Left lung (tissue), 10 donors: ENCODE data around the gene CTNNA3. TPM values are rescaled to one million over a fixed set of nuclear protein-coding genes. Genes with fewer than 3 reads are reported as not detected.

Experiments used
- ATAC-seq: fragments of 200-7000 bp; cut with Tn5 transposase; one replicate; pipeline ENCODE4 v1.9.1; 2020; ENCODE audit warnings: moderate library complexity
- DNase-seq, 4 donors: peaks; one replicate each; pipeline ENCODE4 v3.0.0-alpha.2; 2013 to 2020
- H3K27ac ChIP-seq, 2 donors: fragments of 200-600 bp; sonication (generic) in 1 of 2; one replicate each; pipeline versions ENCODE4 v1.5.0 to v1.8.0; 2020 to 2021
- H3K27me3 ChIP-seq, 2 donors: fragments of 200-600 bp; sonication (generic) in 1 of 2; one replicate each; pipeline versions ENCODE4 v1.5.0 to v1.8.0; 2020 to 2021
- H3K36me3 ChIP-seq, 2 donors: fragments of 200-600 bp; sonication (generic) in 1 of 2; one replicate each; pipeline versions ENCODE4 v1.5.0 to v1.8.0; 2020 to 2021
- H3K4me1 ChIP-seq, 2 donors: fragments of 200-600 bp; one replicate each; pipeline ENCODE4 v1.8.0; 2021
- H3K4me3 ChIP-seq, 2 donors: fragments of 200-600 bp; sonication (generic) in 1 of 2; one replicate each; pipeline versions ENCODE4 v1.5.0 to v1.8.0; 2020 to 2021; ENCODE audit warnings: mild to moderate bottlenecking in 1 of 2
- H3K9me3 ChIP-seq, 2 donors: fragments of 200-600 bp; sonication (generic) in 1 of 2; one replicate each; pipeline versions ENCODE4 v1.5.0 to v1.8.0; 2020 to 2021
- intact Hi-C, 2 donors: fragments of 100-400 bp; cut with DNase I; formaldehyde crosslinking; loops; one replicate each; pipeline versions ENCODE4 v1.11.2 to v1.14.2; 2022
- polyA plus RNA-seq, 6 donors: library from polyadenylated mRNA; unstranded; fragments of 120-200 nt; gene quantifications; one replicate each; pipeline ENCODE4 v1.2.1, GENCODE V29; 2013; ENCODE audit not compliant: insufficient read length in 6 of 6
- total RNA-seq, 2 donors: library from RNA; stranded (reverse); fragmentation: NEBNext Ultra II Directional; extraction: Animal tissue kit (Norgen Biotek cat#: 25700); gene quantifications; one replicate each; pipeline ENCODE4 v1.2.1, GENCODE V29; 2021
- TF ChIP-seq, protein P1 (sequence below), 2 donors: fragments of 200-600 bp; sonication (generic) in 1 of 2; IDR thresholded peaks; one replicate each; pipeline versions ENCODE4 v1.5.0 to v1.8.0; 2021; ENCODE audit warnings: antibody characterized with exemption in 2 of 2
- donor health status: DM: no; HTN: yes; CAD: no.
- donor health status: DM: no; HTN: no; CAD: no.

Gene CTNNA3
- total and polyA plus RNA-seq, 8 donors = 1.1 to 8.2 (median 6.6) TPM; not detected in 1

DNA sequence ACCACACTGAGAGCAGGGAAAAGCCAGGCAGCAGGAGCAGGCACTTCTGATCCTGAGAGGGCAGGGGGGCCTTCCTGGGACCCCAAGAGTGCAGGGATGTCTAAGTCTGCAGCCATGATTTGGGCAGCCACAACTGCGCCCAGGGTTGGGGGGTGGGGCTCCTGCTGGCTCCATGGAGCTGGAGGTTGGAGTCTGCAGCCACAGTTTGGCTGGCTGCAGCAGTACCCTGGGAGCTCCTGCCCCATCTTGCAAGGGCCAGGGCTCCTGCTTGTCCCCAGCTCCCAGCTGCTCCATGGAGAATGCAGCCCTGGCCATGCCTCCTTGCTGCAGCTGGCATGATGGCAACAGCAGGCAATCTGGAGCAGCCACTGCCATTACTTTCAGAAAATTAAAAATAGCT lies 1449.8 kb downstream of the CTNNA3 start:
- ATAC-seq = no peak
- DNase-seq = peak in 1 of 4 donors; percentile 29
- intact Hi-C loops = no loop called here
- TF ChIP-seq, protein P1, sequence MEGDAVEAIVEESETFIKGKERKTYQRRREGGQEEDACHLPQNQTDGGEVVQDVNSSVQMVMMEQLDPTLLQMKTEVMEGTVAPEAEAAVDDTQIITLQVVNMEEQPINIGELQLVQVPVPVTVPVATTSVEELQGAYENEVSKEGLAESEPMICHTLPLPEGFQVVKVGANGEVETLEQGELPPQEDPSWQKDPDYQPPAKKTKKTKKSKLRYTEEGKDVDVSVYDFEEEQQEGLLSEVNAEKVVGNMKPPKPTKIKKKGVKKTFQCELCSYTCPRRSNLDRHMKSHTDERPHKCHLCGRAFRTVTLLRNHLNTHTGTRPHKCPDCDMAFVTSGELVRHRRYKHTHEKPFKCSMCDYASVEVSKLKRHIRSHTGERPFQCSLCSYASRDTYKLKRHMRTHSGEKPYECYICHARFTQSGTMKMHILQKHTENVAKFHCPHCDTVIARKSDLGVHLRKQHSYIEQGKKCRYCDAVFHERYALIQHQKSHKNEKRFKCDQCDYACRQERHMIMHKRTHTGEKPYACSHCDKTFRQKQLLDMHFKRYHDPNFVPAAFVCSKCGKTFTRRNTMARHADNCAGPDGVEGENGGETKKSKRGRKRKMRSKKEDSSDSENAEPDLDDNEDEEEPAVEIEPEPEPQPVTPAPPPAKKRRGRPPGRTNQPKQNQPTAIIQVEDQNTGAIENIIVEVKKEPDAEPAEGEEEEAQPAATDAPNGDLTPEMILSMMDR (IDR thresholded peaks at IDR 0.05) = no peak
- Histone ChIP-seq H3K9me3 (peaks cover 0 to 13% of the 10 kb centered on the region in 2 donors), H3K27me3 (no peaks in the 10 kb centered on the region), H3K27ac (no peak overlapping the region), H3K36me3 (no peaks in the 10 kb centered on the region), H3K4me1 (no peaks in the 10 kb centered on the region), H3K4me3 (no peak overlapping the region)

DNA sequence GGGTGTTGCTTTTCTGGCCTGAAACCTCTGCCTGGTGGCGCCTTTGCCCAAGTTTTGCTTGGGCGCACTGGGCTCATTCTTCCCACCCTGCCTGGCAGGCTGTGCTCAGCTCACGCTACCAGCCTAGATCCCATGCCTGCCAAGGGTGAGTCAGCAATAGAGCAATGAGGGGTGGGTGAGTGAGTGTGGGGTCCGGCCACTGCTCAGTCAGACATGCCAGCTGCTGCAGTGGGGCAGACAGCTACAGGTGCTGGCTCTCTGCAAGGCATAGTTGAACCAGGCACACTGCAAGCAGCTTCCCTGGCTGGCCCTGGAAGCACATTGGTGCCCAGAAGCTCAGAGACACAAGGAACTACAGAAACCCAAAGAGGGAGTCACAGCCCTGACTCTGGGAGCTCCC lies 1451.0 kb downstream of the CTNNA3 start:
- Histone ChIP-seq H3K4me3 (no peak overlapping the region), H3K9me3 (peaks cover 0 to 13% of the 10 kb centered on the region in 2 donors), H3K4me1 (no peaks in the 10 kb centered on the region), H3K36me3 (no peaks in the 10 kb centered on the region), H3K27ac (no peak overlapping the region), H3K27me3 (no peaks in the 10 kb centered on the region)
- DNase-seq = no peak
- no peak for ATAC-seq
- intact Hi-C loops = no loop called here
- TF ChIP-seq, protein P1 (IDR thresholded peaks at IDR 0.05) = no peak

DNA sequence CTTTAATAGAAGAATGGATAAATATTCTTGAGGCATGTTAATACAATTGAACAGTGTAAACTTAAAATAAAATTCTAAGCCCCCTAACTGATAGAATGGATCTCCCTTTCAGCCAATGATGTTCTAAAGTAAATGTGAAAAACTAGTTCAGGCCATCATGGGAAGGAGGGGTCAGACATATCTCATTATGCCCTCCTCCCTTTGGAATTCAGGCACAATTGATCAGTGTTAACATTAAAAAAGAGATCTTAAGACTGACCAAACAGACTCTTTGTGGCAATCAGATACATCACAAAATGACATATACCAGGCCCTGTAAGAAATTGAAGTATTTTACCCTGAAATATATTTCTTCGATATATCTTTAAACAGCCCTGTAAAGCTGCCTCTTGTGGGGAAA lies 1453.1 kb downstream of the CTNNA3 start:
- no peak for ATAC-seq
- TF ChIP-seq, protein P1 (IDR thresholded peaks at IDR 0.05) = no peak
- no peaks in the 10 kb centered on the region for H3K4me1 ChIP-seq
- H3K27ac ChIP-seq = no peak overlapping the region
- H3K27me3 ChIP-seq = no peaks in the 10 kb centered on the region
- intact Hi-C loops = no loop called here
- no peak overlapping the region for H3K4me3 ChIP-seq
- DNase-seq = no peak
- H3K36me3 ChIP-seq = no peaks in the 10 kb centered on the region
- peaks cover 0 to 7% of the 10 kb centered on the region in 2 donors for H3K9me3 ChIP-seq

DNA sequence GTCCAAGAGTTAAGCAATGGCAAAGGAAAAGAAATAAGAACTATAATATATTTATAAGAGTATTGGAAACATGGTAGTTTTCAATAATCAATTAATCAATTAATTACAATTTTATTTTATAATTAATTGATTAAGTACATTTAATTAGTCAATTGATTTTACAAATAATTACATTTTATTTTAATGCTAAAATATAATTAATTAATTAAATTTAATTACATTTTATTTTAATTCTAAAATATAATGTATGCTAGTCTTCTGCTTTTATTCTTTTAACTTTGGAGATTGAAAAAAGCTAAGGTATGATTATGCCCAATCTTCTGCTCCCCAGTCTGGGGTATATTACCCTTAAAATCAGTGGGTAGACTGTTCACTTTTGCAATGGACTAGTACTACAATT lies 1456.9 kb downstream of the CTNNA3 start:
- Histone ChIP-seq H3K4me1 (no peaks in the 10 kb centered on the region), H3K9me3 (no peaks in the 10 kb centered on the region), H3K4me3 (no peak overlapping the region), H3K27ac (no peak overlapping the region), H3K27me3 (no peaks in the 10 kb centered on the region), H3K36me3 (no peaks in the 10 kb centered on the region)
- ATAC-seq (no peak), DNase-seq (no peak)
- intact Hi-C loops = no loop called here
- TF ChIP-seq, protein P1 (IDR thresholded peaks at IDR 0.05) = no peak

DNA sequence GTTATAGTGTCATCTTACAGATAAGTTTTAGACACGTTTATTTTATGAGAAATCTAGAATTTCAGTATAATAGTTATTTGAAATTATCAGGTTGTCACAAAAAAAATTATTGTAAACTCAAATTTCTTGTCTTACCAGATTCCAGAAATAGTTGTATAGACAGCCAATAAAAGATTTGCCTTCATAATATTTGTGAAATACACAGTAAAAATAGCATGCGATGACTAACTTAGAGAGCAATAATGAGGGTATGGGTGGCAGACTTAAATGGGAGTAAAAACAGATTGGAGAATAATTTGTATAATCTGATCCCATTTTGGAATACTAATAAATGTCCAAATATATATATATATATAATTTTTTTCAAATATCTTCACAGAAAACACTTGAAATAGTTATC lies 1457.7 kb downstream of the CTNNA3 start:
- Histone ChIP-seq H3K4me3 (no peak overlapping the region), H3K27ac (no peak overlapping the region), H3K27me3 (no peaks in the 10 kb centered on the region), H3K9me3 (no peaks in the 10 kb centered on the region), H3K36me3 (no peaks in the 10 kb centered on the region), H3K4me1 (no peaks in the 10 kb centered on the region)
- TF ChIP-seq, protein P1 (IDR thresholded peaks at IDR 0.05) = no peak
- no peak for DNase-seq
- intact Hi-C loops = no loop called here
- no peak for ATAC-seq
